ENCODE results near the gene VAC14.
"Not testable (repeated sequence)": the region's sequence is repeated elsewhere in the genome, so short reads cannot be mapped to it uniquely, and the experiment has no call there.

VAC14 gene
- long read RNA-seq, transcript VAC14-201 (19 exons, 3,099 nt) = major isoform, 17 of 130 reads
- long read RNA-seq, partial matches to known transcripts = 5 of 130 reads
- long read RNA-seq, other reads (novel, unspliced or antisense) = 102 of 130 reads

GRCh38 chr16:70800781-70801480, at the start of gene VAC14:
VAC14 (minus strand) TSS chr16:70801158; CDS start chr16:70800900, 258 bp downstream.
- Histone ChIP-seq H3K27ac (replicated peaks) (peak within 1 kb of the TSS; percentile 85), H3K27me3 (ENCODE audit: insufficient read depth, poor library complexity, severe bottlenecking) (no peaks in the 10 kb centered on the region), H3K4me3 (replicated peaks; ENCODE audit: insufficient read depth, low read length) (peak within 1 kb of the TSS; percentile 95)
- TF ChIP-seq SPI1 (IDR thresholded peaks at IDR 0.05; ENCODE audit: borderline replicate concordance, low read depth) = peak; percentile 86
- no peak; the same call in 1 of the 2 replicates for TF ChIP-seq GABPA (IDR thresholded peaks at IDR 0.05; ENCODE audit: low read depth)
- TF ChIP-seq, protein P1, sequence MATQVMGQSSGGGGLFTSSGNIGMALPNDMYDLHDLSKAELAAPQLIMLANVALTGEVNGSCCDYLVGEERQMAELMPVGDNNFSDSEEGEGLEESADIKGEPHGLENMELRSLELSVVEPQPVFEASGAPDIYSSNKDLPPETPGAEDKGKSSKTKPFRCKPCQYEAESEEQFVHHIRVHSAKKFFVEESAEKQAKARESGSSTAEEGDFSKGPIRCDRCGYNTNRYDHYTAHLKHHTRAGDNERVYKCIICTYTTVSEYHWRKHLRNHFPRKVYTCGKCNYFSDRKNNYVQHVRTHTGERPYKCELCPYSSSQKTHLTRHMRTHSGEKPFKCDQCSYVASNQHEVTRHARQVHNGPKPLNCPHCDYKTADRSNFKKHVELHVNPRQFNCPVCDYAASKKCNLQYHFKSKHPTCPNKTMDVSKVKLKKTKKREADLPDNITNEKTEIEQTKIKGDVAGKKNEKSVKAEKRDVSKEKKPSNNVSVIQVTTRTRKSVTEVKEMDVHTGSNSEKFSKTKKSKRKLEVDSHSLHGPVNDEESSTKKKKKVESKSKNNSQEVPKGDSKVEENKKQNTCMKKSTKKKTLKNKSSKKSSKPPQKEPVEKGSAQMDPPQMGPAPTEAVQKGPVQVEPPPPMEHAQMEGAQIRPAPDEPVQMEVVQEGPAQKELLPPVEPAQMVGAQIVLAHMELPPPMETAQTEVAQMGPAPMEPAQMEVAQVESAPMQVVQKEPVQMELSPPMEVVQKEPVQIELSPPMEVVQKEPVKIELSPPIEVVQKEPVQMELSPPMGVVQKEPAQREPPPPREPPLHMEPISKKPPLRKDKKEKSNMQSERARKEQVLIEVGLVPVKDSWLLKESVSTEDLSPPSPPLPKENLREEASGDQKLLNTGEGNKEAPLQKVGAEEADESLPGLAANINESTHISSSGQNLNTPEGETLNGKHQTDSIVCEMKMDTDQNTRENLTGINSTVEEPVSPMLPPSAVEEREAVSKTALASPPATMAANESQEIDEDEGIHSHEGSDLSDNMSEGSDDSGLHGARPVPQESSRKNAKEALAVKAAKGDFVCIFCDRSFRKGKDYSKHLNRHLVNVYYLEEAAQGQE (IDR thresholded peaks at IDR 0.05; ENCODE audit: insufficient replicate concordance, low read depth) = peak; percentile 60
- TF ChIP-seq CTCF (IDR thresholded peaks at IDR 0.05; ENCODE audit: insufficient read depth, low read length) = no peak
- TF ChIP-seq POLR2AphosphoS5 (IDR thresholded peaks at IDR 0.05; ENCODE audit: low read depth) = peak; percentile 87
- DNase-seq (ENCODE audit: low read depth in 1 of 2, low spot score in 1 of 2) = peak; percentile 91 to 94

- not testable (repeated sequence) for H3K4me3 ChIP-seq (replicated peaks; ENCODE audit: insufficient read depth, low read length); DNase-seq (ENCODE audit: low read depth in 1 of 2, low spot score in 1 of 2); H3K27me3 ChIP-seq (ENCODE audit: insufficient read depth, poor library complexity, severe bottlenecking); H3K27ac ChIP-seq (replicated peaks)
Measured at GRCh38 chr16:70823498-70824118, 22.6 kb upstream of the VAC14 start.

GRCh38 chr16:70822734-70823133, 21.8 kb upstream of the VAC14 start:
- H3K4me3 ChIP-seq (replicated peaks; ENCODE audit: insufficient read depth, low read length); DNase-seq (ENCODE audit: low read depth in 1 of 2, low spot score in 1 of 2); H3K27ac ChIP-seq (replicated peaks); H3K27me3 ChIP-seq (ENCODE audit: insufficient read depth, poor library complexity, severe bottlenecking): not testable (repeated sequence)

DNA sequence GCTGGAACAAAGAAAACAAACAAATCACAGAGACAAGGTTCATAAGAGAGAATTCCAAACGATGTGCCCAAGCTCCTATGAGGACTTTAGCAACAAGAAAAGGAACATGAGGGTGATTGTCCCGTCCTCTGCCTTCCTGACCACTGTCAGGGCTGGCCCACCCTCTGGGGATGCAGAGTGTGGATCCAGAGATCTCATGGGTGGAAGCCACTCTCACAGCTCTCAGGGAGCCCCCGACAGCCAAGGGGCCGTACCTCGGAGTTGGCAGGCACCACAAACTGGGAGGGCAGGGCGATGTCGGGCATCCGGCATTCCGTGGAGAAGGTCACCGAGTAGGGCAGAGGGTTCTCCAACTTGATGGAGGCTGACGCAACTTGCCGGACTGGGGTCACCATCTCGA, 17.1 kb upstream of the VAC14 start:
- H3K27ac ChIP-seq (replicated peaks); DNase-seq (ENCODE audit: low read depth in 1 of 2, low spot score in 1 of 2); H3K4me3 ChIP-seq (replicated peaks; ENCODE audit: insufficient read depth, low read length); H3K27me3 ChIP-seq (ENCODE audit: insufficient read depth, poor library complexity, severe bottlenecking): not testable (repeated sequence)

DNA sequence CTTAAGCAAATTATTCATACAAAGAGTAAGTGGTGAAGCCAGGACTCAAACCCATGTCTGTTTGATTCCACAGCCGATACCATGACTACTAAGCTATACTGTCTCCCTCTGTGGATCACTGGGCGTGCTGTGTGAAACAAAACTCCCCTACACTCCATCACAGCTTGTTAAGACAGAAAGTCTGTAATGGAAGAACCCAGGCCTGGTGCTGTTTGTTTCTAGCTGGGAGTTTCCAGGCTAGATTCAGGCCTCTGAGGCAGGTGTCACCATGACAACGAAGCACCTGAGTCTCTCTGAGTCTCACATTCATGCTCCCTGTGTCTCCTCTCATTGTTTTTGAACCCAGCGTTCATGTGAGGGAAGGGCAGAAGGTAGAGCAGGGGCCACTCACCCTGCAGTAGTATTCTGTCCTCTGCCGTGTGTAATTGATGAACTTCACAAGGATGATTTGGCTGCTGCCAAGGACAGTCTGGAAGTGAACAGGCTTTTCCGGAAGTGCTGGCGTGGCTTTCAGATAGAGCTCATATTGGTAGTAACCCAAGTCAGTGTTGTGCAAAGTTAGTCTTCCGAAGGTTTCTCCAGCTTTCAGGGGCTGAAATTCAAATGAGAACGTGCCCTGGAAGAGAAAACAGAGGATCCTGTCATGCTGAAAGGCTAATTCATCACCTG, 8.6 kb upstream of the VAC14 start:
- no peaks in the 10 kb centered on the region for H3K27me3 ChIP-seq (ENCODE audit: insufficient read depth, poor library complexity, severe bottlenecking)
- no peak for TF ChIP-seq SPI1 (IDR thresholded peaks at IDR 0.05; ENCODE audit: borderline replicate concordance, low read depth)
- TF ChIP-seq, protein P1 (IDR thresholded peaks at IDR 0.05; ENCODE audit: insufficient replicate concordance, low read depth) = no peak
- TF ChIP-seq CTCF (IDR thresholded peaks at IDR 0.05; ENCODE audit: insufficient read depth, low read length) = no peak
- TF ChIP-seq POLR2AphosphoS5 (IDR thresholded peaks at IDR 0.05; ENCODE audit: low read depth) = no peak
- TF ChIP-seq GABPA (IDR thresholded peaks at IDR 0.05; ENCODE audit: low read depth) = no peak
- no peak overlapping the region for H3K27ac ChIP-seq (replicated peaks)
- H3K4me3 ChIP-seq (replicated peaks; ENCODE audit: insufficient read depth, low read length) = no peak overlapping the region
- no peak for DNase-seq (ENCODE audit: low read depth in 1 of 2, low spot score in 1 of 2)
